Measurements from ENCODE around the gene NRXN2.
"Not testable (repeated sequence)": the region's sequence is repeated elsewhere in the genome, so short reads cannot be mapped to it uniquely, and the experiment has no call there.

NRXN2 gene

GRCh38 chr11:64563966-64564365, 159.0 kb downstream of the NRXN2 start:
- no peak for DNase-seq (ENCODE audit: low read depth)

- DNase-seq (ENCODE audit: low read depth) = no peak
Measured at GRCh38 chr11:64562723-64563351, 160.2 kb downstream of the NRXN2 start.

DNA sequence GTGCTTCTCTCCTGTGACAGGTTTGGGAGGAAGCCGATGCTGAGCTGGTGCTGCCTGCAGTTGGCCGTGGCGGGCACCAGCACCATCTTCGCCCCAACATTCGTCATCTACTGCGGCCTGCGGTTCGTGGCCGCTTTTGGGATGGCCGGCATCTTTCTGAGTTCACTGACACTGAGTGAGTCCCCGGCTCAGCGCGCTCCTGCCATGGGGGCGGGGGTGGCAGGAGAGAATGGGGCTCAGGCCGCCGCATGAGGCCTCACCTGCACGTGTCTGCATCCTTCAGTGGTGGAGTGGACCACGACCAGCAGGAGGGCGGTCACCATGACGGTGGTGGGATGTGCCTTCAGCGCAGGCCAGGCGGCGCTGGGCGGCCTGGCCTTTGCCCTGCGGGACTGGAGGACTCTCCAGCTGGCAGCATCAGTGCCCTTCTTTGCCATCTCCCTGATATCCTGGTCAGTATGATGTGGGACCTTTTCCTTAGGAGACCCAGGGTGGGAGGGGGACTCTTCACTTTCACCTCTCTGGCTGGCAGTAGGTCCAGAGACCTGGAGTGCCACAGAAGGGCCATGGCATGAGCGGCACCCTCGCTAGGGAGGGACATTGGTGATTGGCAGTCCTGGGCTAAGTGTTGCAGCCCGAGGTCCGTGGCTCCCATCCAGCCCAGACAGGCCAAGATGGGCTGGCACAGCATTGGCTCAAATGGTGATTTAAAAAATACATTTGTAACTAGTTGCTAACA, 160.8 kb downstream of the NRXN2 start:
- no peak for DNase-seq (ENCODE audit: low read depth)

GRCh38 chr11:64561429-64561828, 161.6 kb downstream of the NRXN2 start:
- DNase-seq (ENCODE audit: low read depth) = not testable (repeated sequence)

DNA sequence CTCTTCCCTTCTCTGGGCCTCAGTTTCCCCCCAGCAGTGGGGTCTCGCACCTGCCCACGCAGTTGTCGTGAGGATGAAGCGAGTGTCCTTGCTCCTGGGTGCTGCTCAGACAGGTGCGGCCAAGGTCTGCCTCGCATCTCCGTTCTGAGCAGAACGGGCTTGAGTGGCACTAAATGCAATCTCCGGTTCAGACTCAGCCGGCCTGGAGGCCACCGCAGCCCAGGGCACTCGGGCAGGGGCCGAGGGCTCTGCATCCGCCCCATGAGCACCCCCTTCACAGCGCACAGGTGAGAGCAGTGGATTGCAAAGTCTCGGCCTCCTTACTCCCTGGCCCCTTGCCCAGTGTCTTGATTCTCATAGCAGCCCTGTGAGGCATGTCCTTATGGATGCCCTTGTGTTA, 162.1 kb downstream of the NRXN2 start:
- no peak for DNase-seq (ENCODE audit: low read depth)

DNA sequence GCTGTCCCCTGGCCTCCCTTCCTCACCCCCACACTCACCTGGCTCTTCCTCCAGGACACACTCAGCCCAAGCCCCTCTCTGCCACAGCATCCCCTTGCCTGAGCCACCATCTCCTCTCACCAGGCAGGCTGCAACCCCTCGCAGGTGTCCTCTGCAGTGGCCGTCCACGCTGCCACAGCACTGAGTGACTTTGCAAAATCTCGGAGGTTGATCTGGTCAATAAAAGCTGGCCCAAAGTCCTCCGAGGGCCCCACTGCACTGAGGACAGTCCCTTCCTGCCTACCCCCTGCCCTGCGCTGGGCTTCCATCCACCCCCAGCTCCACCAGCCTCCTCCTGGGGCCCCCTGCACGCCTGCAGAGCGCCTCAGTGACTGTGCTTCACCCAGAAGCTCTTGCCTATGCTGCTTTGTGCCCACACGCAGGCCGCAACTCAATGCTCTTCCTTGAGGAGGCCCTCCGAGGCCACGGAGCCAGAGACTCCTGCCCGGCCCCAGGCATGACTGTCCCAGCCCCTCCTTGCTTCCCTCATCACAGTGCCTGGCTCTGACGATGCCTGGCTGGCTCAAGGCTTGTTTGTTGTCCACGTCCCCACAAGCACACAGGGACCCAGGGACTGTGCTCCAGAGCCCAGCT, 162.7 kb downstream of the NRXN2 start:
- no peak for DNase-seq (ENCODE audit: low read depth)

DNA sequence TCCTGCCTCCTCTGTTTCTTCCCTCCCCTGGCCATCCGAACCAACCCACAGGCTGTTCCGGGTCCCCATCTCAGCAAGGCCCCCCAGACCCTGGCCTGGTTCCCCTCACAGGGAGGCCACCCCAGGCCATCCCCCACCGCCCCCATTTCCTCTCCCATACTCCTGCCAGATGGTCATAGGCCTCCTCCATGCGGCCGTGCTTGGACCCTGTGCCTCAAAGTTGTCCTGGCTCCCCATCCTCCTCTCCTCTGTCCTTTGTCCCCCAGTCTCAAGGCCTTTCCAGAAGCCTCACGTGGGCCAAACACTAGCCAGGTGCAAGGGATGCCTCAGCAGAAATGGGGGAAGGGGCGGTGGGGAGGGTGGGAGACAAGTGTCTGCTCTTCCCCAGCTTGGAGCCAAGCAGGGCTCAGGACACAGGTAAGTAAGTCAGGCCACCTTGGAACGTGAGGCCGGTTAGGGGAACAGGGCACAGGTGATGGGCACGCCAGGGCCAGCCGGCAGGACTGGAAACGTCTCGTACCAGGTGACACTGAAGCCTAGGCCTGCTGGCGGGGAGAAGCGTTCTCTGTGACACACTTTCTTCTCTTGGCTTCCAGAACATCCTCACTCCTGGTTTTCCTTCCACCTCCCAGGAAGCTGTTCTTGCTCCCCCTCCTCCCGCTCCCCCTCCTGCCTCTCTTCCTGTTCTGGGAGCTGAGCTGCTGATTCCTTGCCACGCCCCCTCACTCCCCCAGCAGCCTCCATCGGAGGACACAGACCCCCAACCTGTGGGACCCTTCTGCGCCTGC, 163.5 kb downstream of the NRXN2 start:
- no peak for DNase-seq (ENCODE audit: low read depth)

DNA sequence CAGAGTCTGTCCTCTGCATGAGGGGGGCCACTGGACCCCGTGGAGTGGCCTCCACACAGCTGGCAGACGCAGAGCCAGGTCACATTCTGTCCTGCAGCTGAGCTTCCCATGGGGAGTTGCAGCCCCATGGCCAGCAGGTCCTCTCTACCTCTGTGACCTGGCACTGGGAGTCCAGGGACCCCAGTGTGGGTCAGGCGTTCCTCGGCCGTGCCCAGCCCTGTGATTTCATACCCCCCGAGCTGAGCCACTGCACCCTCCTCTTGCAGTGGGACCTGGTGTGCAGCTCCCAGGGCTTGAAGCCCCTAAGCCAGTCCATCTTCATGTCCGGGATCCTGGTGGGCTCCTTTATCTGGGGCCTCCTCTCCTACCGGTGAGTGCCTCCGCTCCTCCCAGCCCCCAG, 164.1 kb downstream of the NRXN2 start:
- no peak for DNase-seq (ENCODE audit: low read depth)

DNA sequence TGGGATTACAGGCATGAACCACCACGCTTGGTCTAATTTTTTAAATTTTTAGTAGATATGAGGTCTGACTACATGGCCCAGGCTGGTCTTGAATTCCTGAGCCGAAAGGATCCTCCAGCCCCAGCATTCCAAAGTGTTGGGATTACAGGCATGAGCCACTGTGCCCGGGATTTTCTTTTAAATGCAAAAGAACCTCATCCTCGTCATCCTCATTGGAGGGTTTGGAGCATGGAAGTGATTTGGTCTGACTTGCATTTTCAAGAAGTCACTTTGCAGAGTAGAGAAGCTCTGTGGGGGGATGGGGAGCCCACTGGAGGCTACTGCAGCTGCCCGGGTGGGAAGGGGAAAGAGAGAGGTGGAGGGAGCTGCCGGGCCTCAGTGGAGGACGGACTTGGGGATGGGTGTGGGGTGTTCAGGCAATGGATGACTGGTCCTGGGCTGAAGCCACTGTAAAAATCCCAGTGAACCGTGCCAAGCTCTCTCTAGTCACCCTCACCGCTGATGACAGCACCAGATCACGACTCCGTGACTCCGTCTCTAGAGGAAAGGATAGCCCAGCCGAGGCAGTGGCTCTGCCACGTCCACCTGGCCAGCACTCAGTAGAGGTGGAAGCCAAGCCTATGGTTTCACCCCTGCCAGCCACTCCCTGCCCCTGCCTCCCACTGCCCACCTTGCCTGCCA, 164.8 kb downstream of the NRXN2 start:
- no peak for DNase-seq (ENCODE audit: low read depth)

GRCh38 chr11:64556721-64557250, 166.2 kb downstream of the NRXN2 start:
- DNase-seq (ENCODE audit: low read depth) = no peak
